C4-2B (cell line): ENCODE results near the gene CCDC185.

Experiments used
- H3K27ac ChIP-seq: fragments of 450-650 bp; 2 replicates; pipeline ENCODE4 v1.5.1; 2017
- CTCF ChIP-seq: fragments of 450-650 bp; conservative IDR thresholded peaks from 2 replicates; pipeline ENCODE4 v1.5.1; 2017; ENCODE audit warnings: mild to moderate bottlenecking
- ZFX ChIP-seq: fragments of 450-650 bp; IDR thresholded peaks from 2 replicates; pipeline ENCODE4 v1.6.1; 2017

The CCDC185 gene

DNA sequence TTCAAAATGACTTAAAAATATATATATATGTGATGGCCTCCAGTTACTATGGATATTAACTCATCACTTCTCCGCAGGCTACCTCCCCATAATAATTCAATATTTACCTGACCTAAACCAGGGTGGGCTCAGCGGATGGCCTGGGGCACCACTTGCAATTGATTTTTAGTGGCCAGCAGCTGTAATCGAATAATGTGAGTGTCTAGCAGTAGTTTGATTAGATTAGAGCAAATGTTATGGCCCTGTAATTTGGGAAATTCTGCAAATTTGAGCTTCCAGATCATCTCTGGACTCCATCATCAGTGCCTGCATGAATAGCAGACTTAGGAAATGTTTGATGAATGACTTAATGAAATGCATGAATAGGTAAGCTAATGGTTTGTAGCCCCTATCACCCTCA, 44.0 kb upstream of the CCDC185 start:
- no peak overlapping the region for H3K27ac ChIP-seq
- TF ChIP-seq ZFX (no peak), CTCF (no peak)

GRCh38 chr1:223350361-223350908, 42.8 kb upstream of the CCDC185 start:
- no peak for TF ChIP-seq CTCF
- TF ChIP-seq ZFX = no peak
- H3K27ac ChIP-seq = no peak overlapping the region

DNA sequence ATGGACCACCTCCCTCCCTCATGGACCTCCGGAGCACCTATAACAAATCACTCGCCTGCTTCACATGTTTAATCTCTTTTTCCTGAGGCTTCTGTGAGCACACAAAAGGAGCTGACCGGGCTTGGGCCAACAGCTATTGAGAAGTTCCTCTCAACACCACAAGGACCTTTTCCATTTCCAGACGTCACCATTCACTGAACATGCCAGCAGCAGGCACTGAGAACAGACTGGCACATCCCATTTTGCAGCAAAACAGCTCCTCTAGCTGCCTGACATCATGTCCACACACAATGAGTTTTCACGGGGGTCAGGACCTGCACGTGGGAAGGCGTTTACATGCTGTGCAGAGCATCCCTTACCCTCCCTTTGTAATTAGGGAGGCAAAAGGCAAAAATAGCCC, 40.3 kb upstream of the CCDC185 start:
- no peak overlapping the region for H3K27ac ChIP-seq
- TF ChIP-seq ZFX (no peak), CTCF (no peak)

GRCh38 chr1:223353939-223354338, 39.3 kb upstream of the CCDC185 start:
- H3K27ac ChIP-seq = no peak overlapping the region
- TF ChIP-seq ZFX (no peak), CTCF (no peak)

GRCh38 chr1:223355699-223356098, 37.5 kb upstream of the CCDC185 start:
- H3K27ac ChIP-seq = no peak overlapping the region
- TF ChIP-seq CTCF = no peak
- no peak for TF ChIP-seq ZFX

DNA sequence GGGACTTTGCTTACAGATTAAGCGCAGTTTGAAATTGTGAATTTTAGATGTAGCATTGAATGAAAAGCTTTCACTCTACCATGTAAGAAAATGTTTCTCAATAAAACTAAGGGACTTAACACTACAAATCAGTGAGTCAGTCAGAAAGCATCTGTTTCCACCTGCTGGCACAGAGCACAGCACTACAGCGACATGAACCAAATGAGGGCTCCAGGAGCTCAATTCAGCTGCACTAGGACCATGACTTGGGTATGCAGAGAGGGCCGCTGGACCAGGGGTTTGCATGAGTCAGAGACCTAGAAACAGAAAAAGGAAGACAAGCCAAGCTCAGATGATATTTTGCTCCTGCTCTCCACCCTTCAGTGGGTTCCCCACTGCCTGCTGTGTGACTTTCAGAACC, 34.4 kb upstream of the CCDC185 start:
- no peak overlapping the region for H3K27ac ChIP-seq
- TF ChIP-seq ZFX (no peak), CTCF (no peak)

DNA sequence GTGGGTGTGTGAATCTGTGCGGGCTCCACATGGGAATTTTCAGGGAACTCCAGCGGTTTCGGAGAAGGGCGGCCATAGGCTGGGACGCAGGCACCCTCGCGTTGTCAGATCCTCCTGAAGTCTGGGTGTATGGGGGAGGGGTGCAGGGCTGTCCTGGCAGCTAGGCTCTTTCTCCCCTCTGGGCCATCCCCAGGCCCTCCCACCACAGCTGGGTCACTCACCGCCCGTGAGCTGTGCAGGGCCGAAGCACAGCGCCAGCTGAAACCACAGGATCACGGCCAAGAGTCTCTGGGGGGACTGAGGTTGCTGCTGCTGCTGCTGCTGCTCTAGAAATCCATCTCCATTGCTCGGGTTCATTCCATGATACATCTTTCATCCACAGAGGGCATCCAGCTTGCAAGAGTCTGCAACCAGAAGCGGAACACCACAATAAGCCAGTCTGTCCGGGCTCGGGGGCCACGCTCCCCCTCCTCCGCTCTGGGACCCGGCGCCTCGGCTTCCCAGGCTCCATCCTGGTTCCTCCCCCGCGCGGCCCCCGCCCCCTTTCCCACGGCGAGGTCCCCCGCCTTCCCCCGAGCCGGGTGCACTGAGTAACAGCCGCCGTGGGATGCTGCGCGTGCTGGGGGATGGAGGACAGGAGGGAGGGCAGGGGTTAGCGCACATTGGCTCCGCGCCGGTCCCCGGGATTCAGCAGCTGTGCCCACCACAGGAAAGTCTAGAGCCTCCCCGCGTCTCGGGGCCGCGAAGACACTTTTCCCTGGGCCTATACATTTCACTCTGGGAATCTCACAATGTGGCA, 30.0 kb upstream of the CCDC185 start:
- H3K27ac ChIP-seq = no peak overlapping the region
- TF ChIP-seq ZFX (no peak), CTCF (no peak)
